ENCODE data around the gene ZNF571. TPM values are rescaled to one million over a fixed set of nuclear protein-coding genes. Genes with fewer than 3 reads are reported as not detected.

ZNF571 gene
- total RNA-seq, 2 experiments from 2014 or later = 3.4 to 4.0 TPM

DNA sequence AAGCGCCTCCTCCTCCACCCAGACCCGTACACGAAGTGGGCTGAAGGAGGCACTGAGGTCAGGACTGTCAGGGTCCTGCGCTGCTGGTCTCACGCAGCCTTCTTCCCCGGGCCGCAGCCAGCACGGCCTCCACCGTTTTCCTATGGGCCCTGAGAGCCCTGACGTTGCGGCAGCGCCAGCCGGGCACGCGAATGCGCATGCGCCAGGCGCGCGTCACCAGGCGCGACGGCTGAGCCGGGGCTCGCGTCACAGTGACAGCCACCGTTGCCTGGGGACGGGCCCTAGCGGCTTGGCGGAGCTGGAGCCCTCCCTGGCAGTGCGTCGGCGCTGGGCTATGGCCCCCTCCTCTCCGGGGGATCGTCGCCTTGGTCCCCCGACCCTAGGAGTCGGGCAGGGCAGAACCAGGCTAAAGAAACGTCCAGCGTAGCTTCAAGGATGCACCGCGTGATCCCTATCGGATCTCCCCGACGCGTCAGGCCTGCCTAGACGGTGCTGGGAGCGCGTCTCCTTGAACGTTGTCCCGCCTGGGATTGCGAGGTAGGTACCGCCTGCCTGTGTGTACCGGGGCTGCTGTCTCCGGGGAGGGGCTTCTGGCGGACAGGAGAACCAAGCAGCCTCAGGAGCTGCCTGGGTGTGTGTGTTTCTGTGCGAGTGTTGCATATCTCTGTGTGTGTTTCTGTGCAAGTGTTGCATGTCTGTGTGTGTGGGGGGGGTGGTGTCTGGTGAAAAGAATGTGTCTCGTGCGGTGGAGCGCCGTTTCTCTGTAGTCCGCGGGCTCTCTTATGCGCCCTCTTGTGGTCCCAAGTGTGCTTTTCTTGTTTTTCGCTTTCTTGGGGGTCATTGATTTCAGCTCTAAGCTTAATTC lies 43.2 kb downstream of the ZNF571 start:
- peak; percentile 88 for ATAC-seq
- peaks cover 67% of the 10 kb centered on the region for H3K9me3 Mint-ChIP-seq

DNA sequence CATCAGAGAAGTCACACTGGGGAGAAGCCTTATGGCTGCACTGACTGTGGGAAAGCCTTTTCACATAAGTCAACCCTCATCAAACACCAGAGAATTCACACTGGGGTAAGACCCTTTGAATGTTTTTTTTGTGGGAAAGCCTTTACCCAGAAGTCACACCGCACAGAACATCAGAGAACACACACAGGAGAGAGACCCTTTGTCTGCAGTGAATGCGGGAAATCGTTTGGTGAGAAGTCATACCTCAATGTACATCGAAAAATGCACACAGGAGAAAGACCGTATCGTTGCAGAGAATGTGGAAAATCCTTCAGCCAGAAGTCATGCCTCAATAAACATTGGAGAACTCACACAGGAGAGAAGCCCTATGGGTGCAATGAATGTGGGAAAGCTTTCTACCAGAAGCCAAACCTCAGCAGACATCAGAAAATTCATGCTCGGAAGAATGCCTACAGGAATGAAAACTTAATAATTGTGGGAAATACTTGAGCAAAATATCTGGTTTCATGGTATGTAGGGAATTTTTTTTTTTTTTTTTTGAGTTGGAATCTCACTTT lies 57.1 kb downstream of the ZNF571 start:
- Mint-ChIP-seq H3K36me3 (ENCODE audit: low read depth) (peaks cover 57% of the 10 kb centered on the region), H3K4me1 (ENCODE audit: low read depth) (no peaks in the 10 kb centered on the region), H3K4me3 (no peak overlapping the region), H3K9me3 (peaks cover 44% of the 10 kb centered on the region), H3K27me3 (no peaks in the 10 kb centered on the region), H3K27ac (no peak overlapping the region)
- intact Hi-C loops (cut with micrococcal nuclease) = no loop called here
- CTCF ChIA-PET = interaction anchor here (0.7 kb wide), 1 partner anchor 81 kb away, joined by 3 read pairs; no protein-coding TSS in a partner anchor
- ATAC-seq (no peak), DNase-seq (no peak)
- POLR2A ChIA-PET = no interaction called here
- no peak for TF ChIP-seq CTCF (IDR thresholded peaks at IDR 0.05)

More for the DNA sequence above, 43.2 kb downstream of the ZNF571 start:
- DNase-seq = peak; percentile 71
- Mint-ChIP-seq H3K4me3 (peak overlapping the region; percentile 83), H3K27ac (peak overlapping the region; percentile 87), H3K36me3 (ENCODE audit: low read depth) (peaks cover 42% of the 10 kb centered on the region), H3K4me1 (ENCODE audit: low read depth) (peaks cover 7% of the 10 kb centered on the region), H3K27me3 (no peaks in the 10 kb centered on the region)
- intact Hi-C loops (cut with micrococcal nuclease) = no loop called here
- POLR2A ChIA-PET = interaction anchor here (0.5 to 1.0 kb wide), 2 partner anchors 43 to 1423 kb away, joined by 3 read pairs; partner anchors contain the start of genes ZNF540 and ZNF571
- TF ChIP-seq CTCF (IDR thresholded peaks at IDR 0.05) = peak; percentile 56
- CTCF ChIA-PET = interaction anchor here (1.1 to 1.2 kb wide), 2 partner anchors 15 to 69 kb away, joined by 3 read pairs; no protein-coding TSS in a partner anchor

GRCh38 chr19:37519890-37520289 lies 74.7 kb downstream of the ZNF571 start:
- Mint-ChIP-seq H3K9me3 (peaks cover 36% of the 10 kb centered on the region), H3K27me3 (no peaks in the 10 kb centered on the region), H3K27ac (no peak overlapping the region), H3K4me1 (ENCODE audit: low read depth) (no peaks in the 10 kb centered on the region), H3K36me3 (ENCODE audit: low read depth) (peaks cover 74% of the 10 kb centered on the region), H3K4me3 (no peak overlapping the region)
- DNase-seq = no peak
- peak; percentile 39 for ATAC-seq
- intact Hi-C loops (cut with micrococcal nuclease) = no loop called here
- POLR2A ChIA-PET = interaction anchor here (0.5 kb wide), 1 partner anchor 57 kb away, joined by 3 read pairs; no protein-coding TSS in a partner anchor
- CTCF ChIA-PET = no interaction called here
- no peak for TF ChIP-seq CTCF (IDR thresholded peaks at IDR 0.05)

Other genes starting within 250 kb of the ZNF571 start
- gene ZNF527, start 223.7 kb downstream of the ZNF571 start, total RNA-seq = 1 to 10 TPM; 5.2 to 5.5 TPM
- gene ZNF569, start 127.3 kb downstream of the ZNF571 start, total RNA-seq = 10 to 100 TPM in 1 of 2 experiments, 1 to 10 TPM in 1; 7.5 to 11.3 TPM
- gene ZNF570, start 125.4 kb downstream of the ZNF571 start, total RNA-seq = 1 to 10 TPM; 5.2 to 5.3 TPM
- 1 to 10 TPM; 3.5 to 3.8 TPM for gene ZNF793, start 87.9 kb downstream of the ZNF571 start, total RNA-seq
- 1 to 10 TPM; 1.7 to 2.2 TPM for gene ZNF540, start 84 bp upstream of the ZNF571 start, total RNA-seq
- 1 to 10 TPM; 9.0 to 9.7 TPM for gene ZFP30, start 60.7 kb upstream of the ZNF571 start, total RNA-seq
- 1 to 10 TPM; 7.4 to 7.8 TPM for gene ZNF607, start 125.0 kb upstream of the ZNF571 start, total RNA-seq
- 1 to 10 TPM; 8.3 to 8.7 TPM for gene ZNF573, start 184.8 kb upstream of the ZNF571 start, total RNA-seq